Nucleus accumbens (tissue), 56 donors: ENCODE measurements around the gene CCDC34.
"Not testable (repeated sequence)": the region's sequence is repeated elsewhere in the genome, so short reads cannot be mapped to it uniquely, and the experiment has no call there.

Experiments
- DNase-seq, 56 donors: peaks; one replicate each; lab custom pipeline; 2025; lab: John Stamatoyannopoulos, UW

Gene CCDC34

GRCh38 chr11:27328614-27329013 is 34.4 kb downstream of the CCDC34 start:
- no peak for DNase-seq

GRCh38 chr11:27327064-27327463 is 36.0 kb downstream of the CCDC34 start:
- DNase-seq, result not testable (repeated sequence)

GRCh38 chr11:27322196-27322595 is 40.8 kb downstream of the CCDC34 start:
- not testable (repeated sequence) for DNase-seq

DNA sequence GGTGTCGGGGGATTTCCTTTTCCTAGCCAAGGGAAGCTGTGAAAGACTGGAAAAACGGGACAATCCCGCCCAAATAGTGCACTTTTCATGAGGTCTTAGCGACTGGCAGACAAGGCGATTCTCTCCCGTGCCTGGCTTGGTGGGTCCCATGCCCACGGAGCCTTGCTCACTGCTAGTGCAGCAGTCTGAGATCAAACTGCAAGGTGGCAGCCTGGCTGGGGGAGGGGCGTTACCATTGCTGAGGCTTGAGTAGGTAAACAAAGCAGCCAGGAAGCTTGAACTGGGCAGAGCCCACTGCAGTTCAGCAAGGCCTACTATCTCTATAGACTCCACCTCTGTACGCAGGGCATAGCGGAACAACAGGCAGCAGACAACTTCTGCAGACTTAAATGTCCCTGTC is 41.7 kb downstream of the CCDC34 start:
- DNase-seq, result not testable (repeated sequence)

GRCh38 chr11:27319072-27319471 is 43.9 kb downstream of the CCDC34 start:
- no peak for DNase-seq

DNA sequence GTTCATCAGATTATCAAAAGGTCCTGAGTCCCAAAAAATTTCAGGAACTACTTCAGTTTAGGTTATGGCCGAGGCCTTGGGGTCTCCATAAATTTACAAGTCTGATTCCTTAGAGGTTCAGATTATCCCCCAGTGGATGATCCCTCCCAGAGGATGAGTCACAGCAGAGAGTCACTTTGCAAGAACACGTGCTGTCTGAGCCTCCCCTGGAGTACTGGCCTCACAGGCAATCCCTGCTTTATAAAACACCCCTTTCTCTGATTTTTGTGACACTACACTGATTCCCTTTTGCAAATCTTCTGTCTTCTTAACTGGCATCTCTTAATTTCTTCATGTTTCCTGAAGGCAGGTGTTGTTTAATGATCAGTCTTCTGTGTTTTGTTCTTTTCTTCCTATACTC is 45.3 kb downstream of the CCDC34 start:
- no peak for DNase-seq

DNA sequence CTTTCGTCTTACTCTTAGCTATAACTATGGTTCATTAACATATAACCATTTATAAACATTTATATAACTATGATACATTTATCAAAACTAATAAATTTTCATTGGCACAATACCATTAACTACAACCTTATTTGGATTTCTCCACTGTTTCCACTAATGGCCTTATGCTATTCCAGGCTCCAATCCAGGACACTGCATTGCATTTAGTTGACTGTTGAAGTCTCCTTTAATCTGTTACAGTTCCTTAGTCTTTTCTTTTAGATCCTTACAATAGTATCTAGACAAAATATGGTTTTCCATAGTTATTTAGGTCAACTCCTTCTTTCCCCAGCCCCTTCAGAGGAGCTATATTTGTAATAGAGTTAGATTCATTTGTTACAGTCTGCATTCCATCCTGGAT is 47.2 kb downstream of the CCDC34 start:
- no peak for DNase-seq

- DNase-seq, result no peak
Observed at GRCh38 chr11:27313157-27313821, 49.7 kb downstream of the CCDC34 start.

DNA sequence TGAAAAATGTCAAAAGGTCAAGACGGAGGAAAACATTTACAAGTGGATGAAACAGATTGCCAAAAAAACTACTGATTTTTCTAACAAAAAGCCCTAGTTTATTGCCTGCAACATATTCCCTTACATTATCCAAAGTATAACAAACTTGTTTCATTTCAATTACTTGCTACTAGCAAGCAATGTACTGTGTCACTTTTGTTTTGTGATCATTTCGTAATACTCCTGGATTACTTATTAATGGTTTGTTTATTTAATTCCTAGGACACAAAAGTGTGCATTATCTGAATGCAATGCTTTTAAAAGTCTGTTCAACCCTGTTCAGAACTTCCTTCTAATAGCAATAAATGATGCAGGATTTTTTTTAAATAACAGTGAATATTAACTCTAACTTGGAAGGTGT is 50.9 kb downstream of the CCDC34 start:
- no peak for DNase-seq

DNA sequence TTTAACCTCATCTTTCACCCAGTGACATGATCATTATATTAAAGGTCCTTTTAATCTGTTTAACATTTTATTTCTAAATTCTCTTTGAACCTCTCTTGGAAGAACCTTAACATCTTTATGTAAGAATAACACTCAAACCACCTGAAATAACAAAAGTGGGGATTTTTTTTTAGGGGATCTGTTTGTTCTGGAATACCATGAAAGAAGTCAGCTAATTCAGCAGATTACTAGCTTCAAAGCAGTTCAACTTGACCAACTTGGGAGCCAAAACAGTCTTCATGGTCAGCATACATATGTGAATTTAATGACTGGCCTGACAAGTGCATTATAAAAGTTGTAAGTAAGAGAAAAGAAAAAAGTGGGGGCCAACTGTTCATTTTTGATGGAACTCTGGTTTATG is 52.3 kb downstream of the CCDC34 start:
- DNase-seq, result no peak

- no peak for DNase-seq
Observed at GRCh38 chr11:27310182-27310581, 52.8 kb downstream of the CCDC34 start.

DNA sequence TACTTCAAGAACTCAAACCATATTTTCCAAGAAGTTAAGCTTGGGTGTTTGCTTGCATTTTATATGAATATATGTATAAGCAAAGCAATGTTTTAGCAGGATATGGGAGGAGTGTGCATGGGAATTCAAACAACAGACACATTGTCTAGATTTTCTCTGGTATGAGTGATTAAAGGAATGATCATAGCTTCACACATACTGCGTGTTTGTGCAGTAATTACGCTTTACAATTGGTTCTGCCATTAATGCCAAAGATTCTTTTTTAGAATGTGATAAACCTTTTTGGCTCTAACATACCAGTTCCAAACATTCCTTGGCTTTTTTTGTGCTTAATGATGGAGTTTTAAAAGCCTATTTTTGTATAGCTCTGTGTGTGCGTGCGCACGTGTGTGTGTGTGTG is 54.0 kb downstream of the CCDC34 start:
- DNase-seq, result no peak

- no peak for DNase-seq
Observed at GRCh38 chr11:27307232-27307631, 55.8 kb downstream of the CCDC34 start.

- no peak for DNase-seq
Observed at GRCh38 chr11:27305751-27306150, 57.3 kb downstream of the CCDC34 start.

DNA sequence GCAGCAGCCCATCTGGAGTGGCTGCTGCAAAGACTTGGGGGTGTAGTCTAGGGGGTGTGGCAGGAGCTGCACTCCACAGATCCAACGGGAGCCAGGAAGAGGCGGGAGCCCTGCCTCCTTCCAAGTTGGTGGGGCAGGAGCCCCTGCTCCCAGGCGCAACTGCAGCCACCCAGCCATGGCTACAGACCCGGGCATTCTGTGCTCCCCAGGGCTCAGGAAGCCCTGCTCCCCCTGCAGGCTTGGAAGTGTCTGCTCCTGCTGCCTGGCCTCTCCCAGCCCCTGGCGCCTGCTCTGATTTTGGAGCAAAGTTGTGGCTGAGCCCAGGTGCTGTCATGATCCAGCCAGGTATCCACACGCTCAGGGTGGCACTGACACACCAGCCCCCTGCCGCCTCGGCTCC is 58.5 kb downstream of the CCDC34 start:
- DNase-seq, result no peak

GRCh38 chr11:27303903-27304302 is 59.1 kb downstream of the CCDC34 start:
- DNase-seq, result no peak

DNA sequence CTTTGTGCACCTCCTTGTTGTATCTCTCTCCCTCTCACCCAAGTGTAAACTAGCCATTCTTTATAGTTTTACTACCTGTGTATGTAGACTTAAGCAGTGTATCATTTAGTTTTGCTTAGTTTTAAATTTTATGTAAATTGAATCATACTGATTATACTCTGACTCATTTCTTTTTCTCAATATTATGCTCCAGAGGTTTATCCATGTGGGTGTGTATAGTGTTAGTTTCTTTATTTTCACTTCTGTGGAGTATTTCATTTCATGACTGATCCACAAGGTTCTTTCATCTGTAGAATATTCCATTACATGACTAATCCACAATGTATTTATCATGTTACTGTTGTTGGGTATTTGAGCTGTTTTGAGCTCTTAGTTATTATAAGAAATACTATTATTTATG is 62.0 kb downstream of the CCDC34 start:
- DNase-seq, result no peak

- DNase-seq, result no peak
Observed at GRCh38 chr11:27297616-27298015, 65.4 kb downstream of the CCDC34 start.

GRCh38 chr11:27296497-27296896 is 66.5 kb downstream of the CCDC34 start:
- no peak for DNase-seq

- DNase-seq, result no peak
Observed at GRCh38 chr11:27295928-27296327, 67.1 kb downstream of the CCDC34 start.

DNA sequence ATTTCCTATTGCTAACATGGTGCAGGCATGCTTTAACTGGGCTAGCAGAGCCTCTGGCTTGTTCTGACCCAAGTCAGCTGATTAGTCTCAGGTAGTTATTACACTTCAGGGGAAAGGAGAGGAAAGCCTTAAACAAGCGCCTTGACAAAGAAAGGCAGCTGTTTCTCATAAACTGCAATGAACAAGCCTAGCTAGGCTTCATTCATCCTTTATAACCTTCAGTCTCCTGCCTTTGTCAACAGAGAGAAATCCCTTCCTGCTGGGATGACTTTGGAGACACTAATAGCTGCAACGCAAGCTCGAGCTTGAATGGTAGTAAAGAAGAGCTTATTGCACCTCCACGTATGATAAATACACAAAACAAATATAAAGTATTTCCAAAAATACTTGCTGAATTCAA is 68.4 kb downstream of the CCDC34 start:
- DNase-seq, result no peak

DNA sequence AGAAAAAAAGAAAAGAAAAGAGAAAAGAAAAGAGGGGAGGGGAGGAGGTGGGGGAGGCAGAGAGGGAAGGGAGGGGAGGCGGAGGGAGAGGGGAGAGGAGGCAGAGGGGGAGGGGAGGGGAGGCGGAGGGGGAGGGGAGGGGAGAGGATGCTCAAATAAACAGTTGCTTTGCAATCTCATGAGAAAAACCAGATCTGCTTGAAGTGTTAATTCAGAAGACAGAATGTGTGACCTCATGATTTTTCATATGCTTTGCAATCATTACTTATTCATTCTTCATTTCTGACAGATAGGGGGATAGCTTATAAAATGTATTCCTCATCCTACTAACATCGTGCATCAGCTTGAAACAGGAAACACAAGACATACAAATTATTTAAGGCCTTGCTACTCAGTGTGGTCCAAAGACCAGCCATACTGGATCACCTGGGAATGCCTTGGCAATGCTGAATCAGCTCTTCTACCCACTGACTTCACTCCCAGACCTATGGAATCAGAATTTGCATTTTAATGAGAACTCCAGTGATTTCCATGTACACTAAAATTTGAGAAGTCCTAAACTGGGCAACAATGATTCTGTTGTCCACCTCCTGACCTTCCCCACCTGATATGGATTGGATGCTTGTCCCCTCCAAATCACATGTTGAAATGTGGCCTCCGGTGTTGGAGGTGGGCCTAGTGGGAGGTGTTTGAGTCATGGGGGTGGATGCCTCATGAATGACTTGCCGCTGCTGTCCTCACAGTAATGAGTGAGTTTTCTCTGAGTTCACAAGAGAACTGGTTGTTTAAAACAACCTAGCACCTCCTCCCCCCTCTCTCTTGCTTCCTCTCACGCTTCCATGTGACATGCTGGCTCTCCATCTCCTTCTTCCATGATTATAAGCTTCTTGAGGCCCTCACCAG is 69.2 kb downstream of the CCDC34 start:
- no peak for DNase-seq
